HepG2 (cell line): ENCODE results near the gene GNG3. TPM values are rescaled to one million over a fixed set of nuclear protein-coding genes. Genes with fewer than 3 reads are reported as not detected.

ENCODE experiments used
- ATF1 ChIP-seq: IDR thresholded peaks from 2 replicates; pipeline ENCODE4 v1.6.1; 2016; ENCODE audit warnings: mild to moderate bottlenecking, control low read depth
- MAX ChIP-seq: IDR thresholded peaks from 2 replicates; pipeline ENCODE4 v1.6.1; 2012; ENCODE audit warnings: inconsistent platforms
- NFE2L1 ChIP-seq: sonication (generic); formaldehyde crosslinking; IDR thresholded peaks from 2 replicates; pipeline ENCODE4 v1.4.0; 2020; ENCODE audit warnings: missing genetic modification reagents, mild to moderate bottlenecking, borderline replicate concordance
- TRAFD1 ChIP-seq: sonication (generic); formaldehyde crosslinking; IDR thresholded peaks from 2 replicates; pipeline ENCODE4 v1.5.1; 2020; ENCODE audit warnings: missing genetic modification reagents, mild to moderate bottlenecking, borderline replicate concordance
- U2AF2 ChIP-seq: fragments of 200-400 bp; formaldehyde crosslinking; IDR thresholded peaks from 2 replicates; pipeline ENCODE4 v1.6.1; 2017; ENCODE audit warnings: low read depth, mild to moderate bottlenecking, low read length
- ZNF234 ChIP-seq: sonication (generic); formaldehyde crosslinking; conservative IDR thresholded peaks from 2 replicates; pipeline ENCODE4 v1.5.1; 2020; ENCODE audit warnings: mild to moderate bottlenecking, missing genetic modification reagents
- ZNF256 ChIP-seq: sonication (generic); formaldehyde crosslinking; conservative IDR thresholded peaks from 2 replicates; pipeline ENCODE4 v1.4.0; 2020; ENCODE audit warnings: missing genetic modification reagents
- ZNF460 ChIP-seq: sonication (generic); formaldehyde crosslinking; IDR thresholded peaks from 2 replicates; pipeline ENCODE4 v1.5.1; 2020; ENCODE audit warnings: missing genetic modification reagents, mild to moderate bottlenecking, borderline replicate concordance
- ZNF574 ChIP-seq: sonication (generic); formaldehyde crosslinking; IDR thresholded peaks from 2 replicates; pipeline ENCODE4 v1.4.0; 2020; ENCODE audit warnings: missing genetic modification reagents
- ZNF788 ChIP-seq: sonication (generic); formaldehyde crosslinking; IDR thresholded peaks from 2 replicates; pipeline ENCODE4 v1.5.0; 2020; ENCODE audit warnings: mild to moderate bottlenecking, missing genetic modification reagents, borderline replicate concordance
- ZNF878 ChIP-seq: sonication (generic); formaldehyde crosslinking; IDR thresholded peaks from 2 replicates; pipeline ENCODE4 v1.8.1; 2023; ENCODE audit warnings: mild to moderate bottlenecking, missing genetic modification reagents, moderate library complexity
- polyA plus RNA-seq, 8 experiments: library from polyadenylated mRNA; depleted of rRNA in 3 of 8; stranded (reverse) in 7 of 8; unstranded in 1 of 8; fragments of >200 nt; fragmentation: Illumina TruSeq in 4 of 8; extraction: Trizol in 4 of 8; gene quantifications; 2 replicates each; pipeline versions ENCODE4 v1.2.1 to v1.2.3, GENCODE V29; 2011 to 2016; ENCODE audit warnings: low read depth in 4 of 8, missing spikeins in 1 of 8, mixed read lengths in 1 of 8; ENCODE audit not compliant: insufficient read depth in 1 of 8
- total RNA-seq, 5 experiments: library from RNA; depleted of rRNA; stranded (reverse); fragments of >200 nt; fragmentation: Illumina TruSeq; extraction: Trizol; gene quantifications; 2 replicates each; pipeline ENCODE4 v1.2.3, GENCODE V29; 2016; ENCODE audit warnings: low read depth in 1 of 5
- TF ChIP-seq, protein P1 (sequence below): sonication (generic); formaldehyde crosslinking; IDR thresholded peaks from 2 replicates; pipeline ENCODE4 v1.4.0; 2020; ENCODE audit warnings: missing genetic modification reagents
- TF ChIP-seq, protein P2 (sequence below): sonication (generic); formaldehyde crosslinking; IDR thresholded peaks from 2 replicates; pipeline ENCODE4 v1.8.0; 2022; ENCODE audit warnings: low read depth, missing genetic modification reagents
- TF ChIP-seq, protein P3 (sequence below): IDR thresholded peaks from 2 replicates; pipeline ENCODE4 v1.6.1; 2016; ENCODE audit warnings: mild to moderate bottlenecking

The GNG3 gene
- total and polyA plus RNA-seq, 2 of the 13 experiments (the other 11 are each of a cell fraction or from before 2014, with no cell fraction given), result not detected

DNA sequence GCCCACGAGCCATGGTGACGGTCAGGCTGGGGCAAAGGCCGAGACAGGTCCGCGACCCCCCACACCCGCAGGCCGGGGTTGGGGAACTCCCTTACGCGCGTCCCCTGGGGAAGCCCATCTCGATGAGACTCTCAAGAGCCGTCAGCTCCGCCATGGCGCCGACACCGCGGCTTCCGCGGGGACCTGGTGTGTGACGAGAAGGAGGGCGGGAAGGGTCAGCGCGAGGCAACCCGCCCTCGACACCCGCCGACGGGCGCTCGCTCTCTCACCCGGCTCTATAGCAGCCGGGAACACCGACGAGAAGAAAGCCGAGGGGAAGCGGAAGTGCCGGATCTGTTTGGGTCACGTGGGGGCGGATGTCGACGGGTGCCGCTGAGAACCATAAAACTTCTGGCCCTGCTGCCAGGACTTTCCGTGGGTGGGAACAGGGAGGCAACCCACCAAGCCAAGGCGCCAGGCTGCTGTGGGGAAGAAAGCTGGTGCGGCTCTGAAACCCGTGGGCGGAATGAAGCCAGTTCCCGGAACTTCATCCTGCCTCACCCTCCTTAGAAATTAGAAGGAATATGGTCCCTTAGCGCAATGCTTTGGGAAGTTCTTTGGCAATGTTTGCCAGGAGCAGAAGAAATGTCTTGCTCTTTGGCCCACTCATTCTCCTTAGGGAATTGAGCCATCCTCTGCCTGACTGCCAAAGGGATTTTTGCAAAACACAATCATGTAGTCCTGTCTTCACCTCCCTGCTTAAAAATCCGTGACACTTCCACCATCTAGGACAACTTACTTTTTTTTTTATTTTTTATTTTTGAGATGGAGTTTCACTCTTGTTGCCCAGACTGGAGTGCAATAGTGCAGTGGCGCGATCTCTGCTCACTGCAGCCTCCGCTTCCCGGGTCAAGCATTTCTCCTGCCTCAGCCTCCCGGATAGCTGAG is 28.4 kb upstream of the GNG3 start, which contains the start of gene UBXN1 (continued):
- TF ChIP-seq, protein P1, sequence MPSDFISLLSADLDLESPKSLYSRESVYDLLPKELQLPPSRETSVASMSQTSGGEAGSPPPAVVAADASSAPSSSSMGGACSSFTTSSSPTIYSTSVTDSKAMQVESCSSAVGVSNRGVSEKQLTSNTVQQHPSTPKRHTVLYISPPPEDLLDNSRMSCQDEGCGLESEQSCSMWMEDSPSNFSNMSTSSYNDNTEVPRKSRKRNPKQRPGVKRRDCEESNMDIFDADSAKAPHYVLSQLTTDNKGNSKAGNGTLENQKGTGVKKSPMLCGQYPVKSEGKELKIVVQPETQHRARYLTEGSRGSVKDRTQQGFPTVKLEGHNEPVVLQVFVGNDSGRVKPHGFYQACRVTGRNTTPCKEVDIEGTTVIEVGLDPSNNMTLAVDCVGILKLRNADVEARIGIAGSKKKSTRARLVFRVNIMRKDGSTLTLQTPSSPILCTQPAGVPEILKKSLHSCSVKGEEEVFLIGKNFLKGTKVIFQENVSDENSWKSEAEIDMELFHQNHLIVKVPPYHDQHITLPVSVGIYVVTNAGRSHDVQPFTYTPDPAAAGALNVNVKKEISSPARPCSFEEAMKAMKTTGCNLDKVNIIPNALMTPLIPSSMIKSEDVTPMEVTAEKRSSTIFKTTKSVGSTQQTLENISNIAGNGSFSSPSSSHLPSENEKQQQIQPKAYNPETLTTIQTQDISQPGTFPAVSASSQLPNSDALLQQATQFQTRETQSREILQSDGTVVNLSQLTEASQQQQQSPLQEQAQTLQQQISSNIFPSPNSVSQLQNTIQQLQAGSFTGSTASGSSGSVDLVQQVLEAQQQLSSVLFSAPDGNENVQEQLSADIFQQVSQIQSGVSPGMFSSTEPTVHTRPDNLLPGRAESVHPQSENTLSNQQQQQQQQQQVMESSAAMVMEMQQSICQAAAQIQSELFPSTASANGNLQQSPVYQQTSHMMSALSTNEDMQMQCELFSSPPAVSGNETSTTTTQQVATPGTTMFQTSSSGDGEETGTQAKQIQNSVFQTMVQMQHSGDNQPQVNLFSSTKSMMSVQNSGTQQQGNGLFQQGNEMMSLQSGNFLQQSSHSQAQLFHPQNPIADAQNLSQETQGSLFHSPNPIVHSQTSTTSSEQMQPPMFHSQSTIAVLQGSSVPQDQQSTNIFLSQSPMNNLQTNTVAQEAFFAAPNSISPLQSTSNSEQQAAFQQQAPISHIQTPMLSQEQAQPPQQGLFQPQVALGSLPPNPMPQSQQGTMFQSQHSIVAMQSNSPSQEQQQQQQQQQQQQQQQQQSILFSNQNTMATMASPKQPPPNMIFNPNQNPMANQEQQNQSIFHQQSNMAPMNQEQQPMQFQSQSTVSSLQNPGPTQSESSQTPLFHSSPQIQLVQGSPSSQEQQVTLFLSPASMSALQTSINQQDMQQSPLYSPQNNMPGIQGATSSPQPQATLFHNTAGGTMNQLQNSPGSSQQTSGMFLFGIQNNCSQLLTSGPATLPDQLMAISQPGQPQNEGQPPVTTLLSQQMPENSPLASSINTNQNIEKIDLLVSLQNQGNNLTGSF (CRISPR knock-in tag), result 0 out of 2 replicates have a peak, but pooled peaks have one; percentile 34
- TF ChIP-seq ZNF460 (CRISPR knock-in tag), result no peak
- TF ChIP-seq ZNF878 (CRISPR knock-in tag), result peak; percentile 72; the same call in 1 of the 2 replicates
- peak; percentile 90 for TF ChIP-seq MAX
- no peak for TF ChIP-seq ZNF234 (CRISPR knock-in tag)
- peak; percentile 77; the same call in 1 of the 2 replicates for TF ChIP-seq ZNF788 (CRISPR knock-in tag)
- TF ChIP-seq, protein P2, sequence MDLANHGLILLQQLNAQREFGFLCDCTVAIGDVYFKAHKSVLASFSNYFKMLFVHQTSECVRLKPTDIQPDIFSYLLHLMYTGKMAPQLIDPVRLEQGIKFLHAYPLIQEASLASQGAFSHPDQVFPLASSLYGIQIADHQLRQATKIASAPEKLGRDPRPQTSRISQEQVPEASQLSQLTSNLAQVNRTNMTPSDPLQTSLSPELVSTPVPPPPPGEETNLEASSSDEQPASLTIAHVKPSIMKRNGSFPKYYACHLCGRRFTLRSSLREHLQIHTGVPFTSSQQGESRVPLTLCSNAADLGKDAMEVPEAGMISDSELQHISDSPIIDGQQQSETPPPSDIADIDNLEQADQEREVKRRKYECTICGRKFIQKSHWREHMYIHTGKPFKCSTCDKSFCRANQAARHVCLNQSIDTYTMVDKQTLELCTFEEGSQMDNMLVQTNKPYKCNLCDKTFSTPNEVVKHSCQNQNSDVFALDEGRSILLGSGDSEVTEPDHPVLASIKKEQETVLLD (CRISPR knock-in tag), result no peak
- no peak for TF ChIP-seq ATF1 (CRISPR knock-in tag)
- TF ChIP-seq TRAFD1 (CRISPR knock-in tag), result no peak
- no peak for TF ChIP-seq U2AF2
- TF ChIP-seq, protein P3, sequence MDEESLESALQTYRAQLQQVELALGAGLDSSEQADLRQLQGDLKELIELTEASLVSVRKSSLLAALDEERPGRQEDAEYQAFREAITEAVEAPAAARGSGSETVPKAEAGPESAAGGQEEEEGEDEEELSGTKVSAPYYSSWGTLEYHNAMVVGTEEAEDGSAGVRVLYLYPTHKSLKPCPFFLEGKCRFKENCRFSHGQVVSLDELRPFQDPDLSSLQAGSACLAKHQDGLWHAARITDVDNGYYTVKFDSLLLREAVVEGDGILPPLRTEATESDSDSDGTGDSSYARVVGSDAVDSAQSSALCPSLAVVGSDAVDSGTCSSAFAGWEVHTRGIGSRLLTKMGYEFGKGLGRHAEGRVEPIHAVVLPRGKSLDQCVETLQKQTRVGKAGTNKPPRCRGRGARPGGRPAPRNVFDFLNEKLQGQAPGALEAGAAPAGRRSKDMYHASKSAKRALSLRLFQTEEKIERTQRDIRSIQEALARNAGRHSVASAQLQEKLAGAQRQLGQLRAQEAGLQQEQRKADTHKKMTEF (CRISPR knock-in tag), result peak; percentile 75
- TF ChIP-seq NFE2L1 (CRISPR knock-in tag), result no peak
- TF ChIP-seq ZNF574, result peak; percentile 97
- TF ChIP-seq ZNF256 (CRISPR knock-in tag), result 0 out of 2 replicates have a peak, but pooled peaks have one; percentile 13
